Esophagus (tissue), 2 donors: Measurements from ENCODE around the gene RAPH1. TPM values are rescaled to one million over a fixed set of nuclear protein-coding genes. Genes with fewer than 3 reads are reported as not detected.
"Not testable (repeated sequence)": the region's sequence is repeated elsewhere in the genome, so short reads cannot be mapped to it uniquely, and the experiment has no call there.

Experiments used
- H3K27ac ChIP-seq, 2 donors: one replicate each; pipeline ENCODE4 v1.5.1; 2013; ENCODE audit warnings: low read depth in 2 of 2, mild to moderate bottlenecking in 2 of 2, inconsistent platforms in 1 of 2, low read length in 1 of 2, moderate library complexity in 1 of 2
- H3K27me3 ChIP-seq, 2 donors: one replicate each; pipeline ENCODE4 v1.6.1; 2013; ENCODE audit warnings: low read length in 2 of 2, control low read depth in 1 of 2, mild to moderate bottlenecking in 1 of 2; ENCODE audit not compliant: insufficient read depth in 2 of 2, control insufficient read depth in 1 of 2
- H3K36me3 ChIP-seq, 2 donors: one replicate each; pipeline ENCODE4 v1.6.1; 2013; ENCODE audit warnings: low read length in 1 of 2; ENCODE audit not compliant: control insufficient read depth in 2 of 2, insufficient read depth in 2 of 2
- H3K4me1 ChIP-seq, 2 donors: one replicate each; pipeline ENCODE4 v1.6.1; 2013; ENCODE audit warnings: low read length in 1 of 2; ENCODE audit not compliant: control insufficient read depth in 2 of 2, insufficient read depth in 2 of 2
- H3K4me3 ChIP-seq, 2 donors: one replicate each; pipeline ENCODE4 v1.5.1; 2013; ENCODE audit warnings: low read length in 2 of 2, mild to moderate bottlenecking in 2 of 2, low read depth in 1 of 2, moderate library complexity in 1 of 2
- H3K9me3 ChIP-seq, 2 donors: one replicate each; pipeline ENCODE4 v1.6.1; 2013; ENCODE audit warnings: mild to moderate bottlenecking in 2 of 2, low read depth in 1 of 2, low read length in 1 of 2, moderate library complexity in 1 of 2; ENCODE audit not compliant: control insufficient read depth in 2 of 2, insufficient read depth in 1 of 2
- WGBS, 2 donors: extraction: QIAGEN DNeasy Blood & Tissue Kit; methylation state at CpG; one replicate each; pipeline ENCODE4 v1.1.7; 2013; 5-methylcytosine and 5-hydroxymethylcytosine counted together
- polyA plus RNA-seq, 2 donors: library from polyadenylated mRNA; stranded (reverse); fragments of 200-250 nt; gene quantifications; one replicate each; pipeline ENCODE4 v1.2.3, GENCODE V29; 2013
- donor health status: healthy with polysubstance abuse.
- donor health status: Bipolar disorder and iron deficiency.

Gene RAPH1
- polyA plus RNA-seq, 2 donors = 3.8 to 5.0 TPM

DNA sequence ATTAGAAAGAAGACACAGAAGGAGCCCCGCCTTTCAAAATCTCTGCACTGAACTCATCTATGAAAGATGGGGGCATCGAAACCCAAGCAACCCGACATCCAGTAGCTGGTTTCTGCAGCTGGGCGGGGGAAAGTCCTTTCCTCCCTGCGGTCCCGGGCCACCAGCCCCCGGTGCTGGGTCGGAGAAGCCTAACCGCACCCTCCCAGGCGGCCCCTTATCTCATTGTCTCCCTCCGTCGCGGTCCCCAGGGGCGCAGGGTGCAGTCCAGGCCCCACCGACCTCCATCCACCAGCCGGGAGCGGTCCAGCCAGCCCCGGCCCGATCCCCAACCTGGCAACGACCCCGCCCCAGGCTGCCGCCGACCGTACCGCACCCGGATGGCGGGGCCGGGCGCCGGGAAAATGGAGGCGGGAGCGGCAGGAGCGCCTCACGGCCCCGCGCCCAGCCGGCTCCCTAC lies 452 bp downstream of the RAPH1 start:
- H3K27ac ChIP-seq = peak overlapping the region; percentile 96 to 98
- no peaks in the 10 kb centered on the region for H3K36me3 ChIP-seq
- peak overlapping the region; percentile 95 to 99 for H3K4me3 ChIP-seq
- H3K9me3 ChIP-seq = no peaks in the 10 kb centered on the region
- 0% methylated on average over 32 to 37 of the region's 37 CpGs for WGBS, 2 donors
- no peaks in the 10 kb centered on the region for H3K27me3 ChIP-seq
- H3K4me1 ChIP-seq = no peaks in the 10 kb centered on the region

DNA sequence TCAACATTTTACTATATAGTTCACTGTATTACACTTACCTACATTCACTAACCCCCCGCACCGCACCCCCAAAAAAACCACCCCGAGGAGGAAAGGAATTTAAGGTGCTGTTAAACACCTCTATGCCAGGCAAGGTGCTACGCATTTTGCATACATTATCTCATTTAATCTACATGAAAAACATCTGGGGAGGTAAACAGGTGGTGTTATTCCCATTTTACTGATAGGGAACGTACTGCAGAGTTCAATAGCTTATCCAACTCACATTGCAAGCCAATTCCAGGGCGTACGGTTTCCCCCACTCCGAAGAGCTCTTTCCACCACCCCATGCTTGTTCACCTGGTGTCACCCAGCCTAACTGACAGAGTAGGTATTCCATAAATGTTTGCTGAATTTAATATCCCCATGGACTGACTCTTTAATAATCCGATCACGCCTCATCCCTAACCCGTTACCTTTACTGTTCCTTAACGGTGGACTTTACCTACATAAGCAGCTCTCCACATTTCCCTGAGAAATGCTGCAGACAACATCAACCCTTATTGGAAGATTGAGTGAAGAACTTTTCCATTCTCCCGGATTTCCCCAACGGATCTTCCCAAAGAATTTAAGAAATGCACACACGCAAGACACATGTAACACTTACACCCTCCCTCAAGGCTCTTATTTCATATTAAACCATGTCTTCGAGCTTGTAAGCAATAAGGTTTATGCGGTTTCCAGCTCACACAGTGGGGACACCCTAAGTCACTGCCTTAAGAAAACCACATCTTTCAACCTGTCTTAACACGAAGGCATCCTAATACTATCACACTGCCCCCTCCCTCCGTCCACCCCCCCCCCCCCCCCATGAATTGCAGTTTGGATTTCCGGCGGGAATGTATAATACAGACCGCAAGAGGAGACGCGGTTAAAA lies 1.2 kb downstream of the RAPH1 start:
- Histone ChIP-seq H3K36me3 (no peaks in the 10 kb centered on the region), H3K27me3 (no peaks in the 10 kb centered on the region), H3K4me1 (no peaks in the 10 kb centered on the region), H3K4me3 (peak overlapping the region; percentile 95 to 99), H3K9me3 (no peaks in the 10 kb centered on the region), H3K27ac (peak overlapping the region; percentile 3 to 98)
- WGBS, 2 donors = 3 to 5% methylated on average over 22 to 24 of the region's 24 CpGs

DNA sequence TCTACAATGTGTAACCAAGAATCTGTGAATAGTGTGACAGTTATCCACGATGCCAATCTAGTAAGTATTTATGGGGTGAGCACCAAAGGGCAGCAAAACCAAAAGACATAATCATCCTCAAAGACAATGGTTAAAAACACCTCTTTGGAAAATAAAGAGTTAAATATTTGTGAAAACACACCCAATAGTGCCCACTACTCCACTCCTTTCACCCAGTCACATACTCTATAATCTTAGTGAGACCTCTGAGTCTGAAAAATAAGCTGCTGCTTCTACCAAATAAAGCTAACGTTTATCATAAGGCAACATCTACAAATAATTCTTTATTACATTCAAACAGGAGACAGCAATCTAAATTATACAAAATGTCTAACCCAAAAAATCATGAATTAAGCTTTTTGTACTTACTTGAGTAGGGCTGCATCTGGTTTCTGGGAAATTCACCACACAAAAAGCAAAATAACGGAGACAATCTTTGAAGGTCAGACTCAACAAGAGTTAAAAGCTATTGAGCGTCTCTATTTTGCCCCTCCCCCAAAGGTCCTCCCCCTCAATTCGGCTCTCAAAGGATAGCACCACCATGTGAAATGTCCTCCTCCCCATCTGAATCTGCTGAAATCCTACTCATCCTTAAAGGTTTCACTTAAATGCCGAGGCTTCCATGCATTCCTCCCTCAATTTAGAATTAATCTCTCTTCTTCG lies 2.0 kb downstream of the RAPH1 start:
- no peaks in the 10 kb centered on the region for H3K9me3 ChIP-seq
- WGBS, 2 donors = 20 to 24% methylated on average over 7 of the region's 7 CpGs
- no peaks in the 10 kb centered on the region for H3K36me3 ChIP-seq
- H3K27me3 ChIP-seq = no peaks in the 10 kb centered on the region
- peak overlapping the region; percentile 95 to 99 for H3K4me3 ChIP-seq
- H3K27ac ChIP-seq = no peak overlapping the region
- H3K4me1 ChIP-seq = no peaks in the 10 kb centered on the region

DNA sequence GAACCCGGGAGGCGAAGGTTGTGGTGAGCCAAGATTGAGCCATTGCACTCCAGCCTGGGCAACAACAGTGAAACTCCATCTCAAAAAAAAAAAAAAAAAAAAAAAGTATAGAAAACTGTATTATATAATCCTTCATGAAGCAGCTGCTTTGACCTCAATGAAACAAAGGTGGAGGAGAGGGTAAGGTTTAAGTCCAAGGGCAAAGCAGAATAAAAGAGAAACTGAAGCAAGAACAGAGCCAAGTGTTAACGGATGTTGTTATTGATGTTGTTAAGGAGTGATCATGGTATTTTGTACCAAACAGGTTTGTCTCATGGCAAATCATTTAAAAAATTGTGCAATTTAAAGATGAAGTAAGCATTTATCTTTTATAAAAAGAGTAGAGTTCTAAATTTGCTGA lies 7.4 kb downstream of the RAPH1 start:
- H3K27me3 ChIP-seq = no peaks in the 10 kb centered on the region
- H3K9me3 ChIP-seq = no peaks in the 10 kb centered on the region
- no peaks in the 10 kb centered on the region for H3K4me1 ChIP-seq
- 87 to 89% methylated on average over 3 of the region's 3 CpGs for WGBS, 2 donors
- no peaks in the 10 kb centered on the region for H3K36me3 ChIP-seq
- no peak overlapping the region for H3K4me3 ChIP-seq
- H3K27ac ChIP-seq = no peak overlapping the region

GRCh38 chr2:203513268-203513667 lies 21.8 kb downstream of the RAPH1 start:
- H3K27ac ChIP-seq, H3K4me1 ChIP-seq, H3K27me3 ChIP-seq, H3K4me3 ChIP-seq, H3K9me3 ChIP-seq, H3K36me3 ChIP-seq: not testable (repeated sequence)
- 93 to 95% methylated on average over 9 of the region's 9 CpGs for WGBS, 2 donors

- Histone ChIP-seq H3K27me3 (no peaks in the 10 kb centered on the region), H3K4me3 (no peak overlapping the region), H3K4me1 (no peaks in the 10 kb centered on the region), H3K27ac (no peak overlapping the region), H3K9me3 (no peaks in the 10 kb centered on the region), H3K36me3 (no peaks in the 10 kb centered on the region)
- 38 to 45% methylated on average over 1 of the region's 1 CpG for WGBS, 2 donors
Observed at GRCh38 chr2:203510941-203511305, 24.2 kb downstream of the RAPH1 start.

GRCh38 chr2:203510256-203510940 lies 24.7 kb downstream of the RAPH1 start:
- Histone ChIP-seq H3K27me3 (no peaks in the 10 kb centered on the region), H3K4me3 (no peak overlapping the region), H3K36me3 (no peaks in the 10 kb centered on the region), H3K9me3 (no peaks in the 10 kb centered on the region), H3K27ac (no peak overlapping the region), H3K4me1 (no peaks in the 10 kb centered on the region)
- WGBS, 2 donors = 85 to 94% methylated on average over 2 of the region's 2 CpGs

DNA sequence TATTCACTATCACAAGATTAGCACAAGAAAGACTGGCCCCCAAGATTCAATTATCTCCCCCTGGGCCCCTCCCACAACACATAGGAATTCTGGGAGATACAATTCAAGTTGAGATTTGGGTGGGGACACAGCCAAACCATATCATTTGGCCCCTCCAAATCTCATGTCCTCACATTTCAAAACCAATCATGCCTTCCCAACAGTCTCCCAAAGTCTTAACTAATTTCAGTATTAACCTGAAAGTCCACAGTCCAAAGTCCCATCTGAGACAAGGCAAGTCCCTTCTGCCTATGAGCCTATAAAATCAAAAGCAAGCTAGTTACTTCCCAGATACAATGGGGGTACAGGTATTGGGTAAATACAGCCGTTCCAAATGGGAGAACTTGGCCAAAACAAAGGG lies 31.6 kb downstream of the RAPH1 start:
- not testable (repeated sequence) for H3K4me3 ChIP-seq, H3K36me3 ChIP-seq, H3K4me1 ChIP-seq, H3K27ac ChIP-seq, H3K27me3 ChIP-seq, H3K9me3 ChIP-seq
- 85 to 92% methylated on average over 1 of the region's 1 CpG for WGBS, 2 donors

- H3K4me3 ChIP-seq = no peak overlapping the region
- no peaks in the 10 kb centered on the region for H3K9me3 ChIP-seq
- H3K4me1 ChIP-seq = peaks cover 0 to 1% of the 10 kb centered on the region in 2 donors
- no peaks in the 10 kb centered on the region for H3K36me3 ChIP-seq
- H3K27me3 ChIP-seq = no peaks in the 10 kb centered on the region
- WGBS, 2 donors = 89% methylated on average over 1 of the region's 1 CpG
- H3K27ac ChIP-seq = no peak overlapping the region
Observed at GRCh38 chr2:203501873-203502272, 33.2 kb downstream of the RAPH1 start.
